Neural crest cell (in vitro differentiated cells): ENCODE data around the gene ECHDC3. TPM values are rescaled to one million over a fixed set of nuclear protein-coding genes. Genes with fewer than 3 reads are reported as not detected.

Experiments
- DNase-seq: peaks from one replicate; pipeline ENCODE4 v3.0.0; 2021; ENCODE audit warnings: low read depth, mixed read lengths, low spot score
- H3K27ac Mint-ChIP-seq: one replicate; pipeline ENCODE4 v1.8.0; 2021; ENCODE audit warnings: mild to moderate bottlenecking, mixed read lengths; ENCODE audit not compliant: unreplicated experiment
- H3K27me3 Mint-ChIP-seq: 2 replicates; pipeline ENCODE4 v1.8.0; 2021; ENCODE audit warnings: low read depth, mild to moderate bottlenecking, mixed read lengths
- H3K36me3 Mint-ChIP-seq: 2 replicates; pipeline ENCODE4 v1.8.0; 2021; ENCODE audit warnings: low read depth, mild to moderate bottlenecking, mixed read lengths
- H3K4me1 Mint-ChIP-seq: 2 replicates; pipeline ENCODE4 v1.8.0; 2021; ENCODE audit warnings: mixed read lengths
- H3K4me3 Mint-ChIP-seq: one replicate; pipeline ENCODE4 v1.8.0; 2021; ENCODE audit warnings: mild to moderate bottlenecking, mixed read lengths
- H3K9me3 Mint-ChIP-seq: 2 replicates; pipeline ENCODE4 v1.8.0; 2021; ENCODE audit warnings: mixed read lengths
- total RNA-seq: library from RNA; stranded (reverse); gene quantifications from 2 replicates; pipeline ENCODE4 v1.2.1, GENCODE V29; 2021
- TF ChIP-seq, protein P1 (sequence below): fragments of 200-600 bp; sonication (generic); conservative IDR thresholded peaks from 2 replicates; pipeline ENCODE4 v1.5.0; 2021; ENCODE audit warnings: antibody characterized with exemption, mild to moderate bottlenecking

ECHDC3 gene
- total RNA-seq, 1 donor from 2014 or later, result 5.3 TPM

GRCh38 chr10:11713186-11713743 lies 28.9 kb upstream of the ECHDC3 start:
- no peak overlapping the region for H3K27ac Mint-ChIP-seq
- H3K27me3 Mint-ChIP-seq, result peaks cover 11% of the 10 kb centered on the region
- H3K4me3 Mint-ChIP-seq, result no peak overlapping the region
- no peak for DNase-seq
- TF ChIP-seq, protein P1, sequence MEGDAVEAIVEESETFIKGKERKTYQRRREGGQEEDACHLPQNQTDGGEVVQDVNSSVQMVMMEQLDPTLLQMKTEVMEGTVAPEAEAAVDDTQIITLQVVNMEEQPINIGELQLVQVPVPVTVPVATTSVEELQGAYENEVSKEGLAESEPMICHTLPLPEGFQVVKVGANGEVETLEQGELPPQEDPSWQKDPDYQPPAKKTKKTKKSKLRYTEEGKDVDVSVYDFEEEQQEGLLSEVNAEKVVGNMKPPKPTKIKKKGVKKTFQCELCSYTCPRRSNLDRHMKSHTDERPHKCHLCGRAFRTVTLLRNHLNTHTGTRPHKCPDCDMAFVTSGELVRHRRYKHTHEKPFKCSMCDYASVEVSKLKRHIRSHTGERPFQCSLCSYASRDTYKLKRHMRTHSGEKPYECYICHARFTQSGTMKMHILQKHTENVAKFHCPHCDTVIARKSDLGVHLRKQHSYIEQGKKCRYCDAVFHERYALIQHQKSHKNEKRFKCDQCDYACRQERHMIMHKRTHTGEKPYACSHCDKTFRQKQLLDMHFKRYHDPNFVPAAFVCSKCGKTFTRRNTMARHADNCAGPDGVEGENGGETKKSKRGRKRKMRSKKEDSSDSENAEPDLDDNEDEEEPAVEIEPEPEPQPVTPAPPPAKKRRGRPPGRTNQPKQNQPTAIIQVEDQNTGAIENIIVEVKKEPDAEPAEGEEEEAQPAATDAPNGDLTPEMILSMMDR, result no peak
- no peaks in the 10 kb centered on the region for H3K36me3 Mint-ChIP-seq
- H3K9me3 Mint-ChIP-seq, result no peaks in the 10 kb centered on the region
- peaks cover 29% of the 10 kb centered on the region for H3K4me1 Mint-ChIP-seq

- Mint-ChIP-seq H3K4me3 (no peak overlapping the region), H3K4me1 (peaks cover 28% of the 10 kb centered on the region), H3K27ac (peak overlapping the region; percentile 45), H3K36me3 (no peaks in the 10 kb centered on the region), H3K27me3 (peaks cover 11% of the 10 kb centered on the region), H3K9me3 (no peaks in the 10 kb centered on the region)
- TF ChIP-seq, protein P1, result no peak
- no peak for DNase-seq
Measured at GRCh38 chr10:11713963-11714362, 28.2 kb upstream of the ECHDC3 start.

GRCh38 chr10:11714750-11715365 lies 27.3 kb upstream of the ECHDC3 start:
- Mint-ChIP-seq H3K27me3 (peaks cover 11% of the 10 kb centered on the region), H3K27ac (no peak overlapping the region), H3K4me1 (peaks cover 28% of the 10 kb centered on the region), H3K4me3 (no peak overlapping the region), H3K9me3 (no peaks in the 10 kb centered on the region), H3K36me3 (no peaks in the 10 kb centered on the region)
- no peak for DNase-seq
- TF ChIP-seq, protein P1, result no peak

GRCh38 chr10:11715815-11716494 lies 26.2 kb upstream of the ECHDC3 start:
- DNase-seq, result no peak
- Mint-ChIP-seq H3K4me3 (no peak overlapping the region), H3K27ac (no peak overlapping the region), H3K27me3 (peaks cover 6% of the 10 kb centered on the region), H3K36me3 (no peaks in the 10 kb centered on the region), H3K4me1 (peaks cover 28% of the 10 kb centered on the region), H3K9me3 (no peaks in the 10 kb centered on the region)
- TF ChIP-seq, protein P1, result no peak

DNA sequence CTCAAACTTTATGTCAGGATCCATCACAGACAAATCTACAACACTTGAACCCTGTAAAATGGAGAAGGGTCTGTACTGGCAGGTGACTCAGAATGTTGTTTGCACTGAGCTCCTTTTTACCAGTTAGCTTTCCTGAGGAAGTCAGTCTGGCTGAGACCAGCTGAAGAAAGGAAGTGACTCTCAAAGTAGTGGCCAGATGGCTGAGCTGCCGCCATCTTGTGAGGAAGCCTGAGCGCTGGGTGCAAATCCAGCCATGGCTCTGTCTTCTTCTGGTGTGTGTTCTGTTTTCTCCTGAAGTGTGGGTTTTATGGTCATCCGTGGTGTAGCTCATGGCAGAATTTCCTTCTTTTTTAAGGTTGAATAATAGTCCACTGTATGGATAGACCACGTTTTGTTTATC lies 25.5 kb upstream of the ECHDC3 start:
- Mint-ChIP-seq H3K4me3 (no peak overlapping the region), H3K9me3 (no peaks in the 10 kb centered on the region), H3K36me3 (no peaks in the 10 kb centered on the region), H3K27ac (peak overlapping the region; percentile 40), H3K4me1 (peaks cover 28% of the 10 kb centered on the region), H3K27me3 (peaks cover 6% of the 10 kb centered on the region)
- no peak for DNase-seq
- TF ChIP-seq, protein P1, result no peak
